Measurements from ENCODE around the gene ARMC5.

DNA sequence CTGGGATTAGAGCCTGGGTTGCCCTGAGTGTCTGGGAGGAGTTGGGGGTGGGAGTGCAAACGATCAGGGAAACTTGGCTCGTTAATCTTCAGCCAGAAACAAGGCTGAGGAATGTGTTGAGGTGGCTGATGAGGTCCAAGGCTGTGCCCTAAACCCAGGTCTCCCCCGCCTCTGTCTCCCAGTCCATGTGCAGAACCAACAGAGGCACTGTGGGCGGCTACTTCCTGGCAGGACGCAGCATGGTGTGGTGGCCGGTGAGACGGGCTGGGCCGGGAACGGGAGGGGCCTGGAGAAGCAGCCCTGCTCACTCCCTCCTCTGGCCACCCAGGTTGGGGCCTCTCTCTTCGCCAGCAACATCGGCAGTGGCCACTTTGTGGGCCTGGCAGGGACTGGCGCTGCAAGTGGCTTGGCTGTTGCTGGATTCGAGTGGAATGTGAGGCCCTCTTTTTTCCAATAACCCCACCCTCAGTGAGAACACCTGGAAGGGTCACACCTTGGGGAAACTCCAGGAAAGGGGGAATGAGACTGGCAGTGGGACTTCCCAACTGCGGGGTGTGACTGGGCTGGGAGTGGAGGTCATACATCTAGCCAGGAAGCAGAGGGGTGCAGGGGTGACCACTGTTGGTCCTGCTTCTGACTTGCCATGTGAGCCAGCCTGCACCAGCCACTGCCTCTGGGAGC lies 25.3 kb downstream of the ARMC5 start:
- TF ChIP-seq, protein P1, sequence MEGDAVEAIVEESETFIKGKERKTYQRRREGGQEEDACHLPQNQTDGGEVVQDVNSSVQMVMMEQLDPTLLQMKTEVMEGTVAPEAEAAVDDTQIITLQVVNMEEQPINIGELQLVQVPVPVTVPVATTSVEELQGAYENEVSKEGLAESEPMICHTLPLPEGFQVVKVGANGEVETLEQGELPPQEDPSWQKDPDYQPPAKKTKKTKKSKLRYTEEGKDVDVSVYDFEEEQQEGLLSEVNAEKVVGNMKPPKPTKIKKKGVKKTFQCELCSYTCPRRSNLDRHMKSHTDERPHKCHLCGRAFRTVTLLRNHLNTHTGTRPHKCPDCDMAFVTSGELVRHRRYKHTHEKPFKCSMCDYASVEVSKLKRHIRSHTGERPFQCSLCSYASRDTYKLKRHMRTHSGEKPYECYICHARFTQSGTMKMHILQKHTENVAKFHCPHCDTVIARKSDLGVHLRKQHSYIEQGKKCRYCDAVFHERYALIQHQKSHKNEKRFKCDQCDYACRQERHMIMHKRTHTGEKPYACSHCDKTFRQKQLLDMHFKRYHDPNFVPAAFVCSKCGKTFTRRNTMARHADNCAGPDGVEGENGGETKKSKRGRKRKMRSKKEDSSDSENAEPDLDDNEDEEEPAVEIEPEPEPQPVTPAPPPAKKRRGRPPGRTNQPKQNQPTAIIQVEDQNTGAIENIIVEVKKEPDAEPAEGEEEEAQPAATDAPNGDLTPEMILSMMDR (IDR thresholded peaks at IDR 0.05) = no peak
- TF ChIP-seq POLR2A (IDR thresholded peaks at IDR 0.05) (no peak), POLR2AphosphoS5 (IDR thresholded peaks at IDR 0.05) (no peak), EP300 (IDR thresholded peaks at IDR 0.05) (no peak)

Data from sigmoid colon (tissue), 4 donors.